A673 (cell line): Measurements from ENCODE around the gene CSRP1.

Experiments used
- EZH2 ChIP-seq: fragments of 200-600 bp; sonication (generic); IDR thresholded peaks from 2 replicates; pipeline ENCODE4 v1.6.1; 2017; ENCODE audit warnings: borderline replicate concordance, low read depth, mild to moderate bottlenecking, mixed read lengths, antibody characterized with exemption, low read length; ENCODE audit not compliant: poor library complexity, severe bottlenecking
- TF ChIP-seq, protein P1 (sequence below): fragments of 300-800, 200-600 bp; sonication (generic); conservative IDR thresholded peaks from 2 replicates; pipeline ENCODE4 v1.5.1; 2017; ENCODE audit warnings: low read depth, mild to moderate bottlenecking, antibody characterized with exemption, low read length, moderate library complexity, mixed read lengths

DNA sequence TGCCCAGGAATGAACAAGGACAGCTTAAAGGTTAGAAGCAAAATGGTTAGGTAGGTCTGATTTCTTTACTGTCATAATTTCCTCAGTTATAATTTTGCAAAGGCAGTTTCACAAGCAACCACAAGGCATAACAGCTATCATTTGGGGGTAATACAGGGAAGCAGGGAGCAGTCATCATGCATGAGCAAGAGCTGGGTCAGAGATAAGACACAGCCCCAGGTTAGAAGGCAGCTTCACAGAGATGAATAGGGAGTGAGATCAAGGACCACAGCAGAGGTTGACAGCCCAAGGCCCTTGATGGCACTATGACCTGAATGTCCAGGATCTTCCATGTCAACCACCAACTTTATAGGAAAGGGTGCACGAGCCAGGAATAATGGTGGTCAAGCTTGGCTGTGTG, 9.0 kb upstream of the CSRP1 start:
- TF ChIP-seq, protein P1, sequence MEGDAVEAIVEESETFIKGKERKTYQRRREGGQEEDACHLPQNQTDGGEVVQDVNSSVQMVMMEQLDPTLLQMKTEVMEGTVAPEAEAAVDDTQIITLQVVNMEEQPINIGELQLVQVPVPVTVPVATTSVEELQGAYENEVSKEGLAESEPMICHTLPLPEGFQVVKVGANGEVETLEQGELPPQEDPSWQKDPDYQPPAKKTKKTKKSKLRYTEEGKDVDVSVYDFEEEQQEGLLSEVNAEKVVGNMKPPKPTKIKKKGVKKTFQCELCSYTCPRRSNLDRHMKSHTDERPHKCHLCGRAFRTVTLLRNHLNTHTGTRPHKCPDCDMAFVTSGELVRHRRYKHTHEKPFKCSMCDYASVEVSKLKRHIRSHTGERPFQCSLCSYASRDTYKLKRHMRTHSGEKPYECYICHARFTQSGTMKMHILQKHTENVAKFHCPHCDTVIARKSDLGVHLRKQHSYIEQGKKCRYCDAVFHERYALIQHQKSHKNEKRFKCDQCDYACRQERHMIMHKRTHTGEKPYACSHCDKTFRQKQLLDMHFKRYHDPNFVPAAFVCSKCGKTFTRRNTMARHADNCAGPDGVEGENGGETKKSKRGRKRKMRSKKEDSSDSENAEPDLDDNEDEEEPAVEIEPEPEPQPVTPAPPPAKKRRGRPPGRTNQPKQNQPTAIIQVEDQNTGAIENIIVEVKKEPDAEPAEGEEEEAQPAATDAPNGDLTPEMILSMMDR: no peak
- TF ChIP-seq EZH2: no peak
